RWPE2 (cell line): ENCODE measurements around the gene ZSCAN10.
"Not testable (repeated sequence)": the region's sequence is repeated elsewhere in the genome, so short reads cannot be mapped to it uniquely, and the experiment has no call there.

Experiments
- ATAC-seq: fragments of 200-7000 bp; cut with Tn5 transposase; 3 replicates; pipeline ENCODE4 v1.9.1; 2021; ENCODE audit warnings: low read depth
- DNase-seq: peaks from one replicate; pipeline ENCODE4 v3.0.0-alpha.2; 2020; ENCODE audit warnings: low spot score
- H3K27ac ChIP-seq: fragments of 450-650 bp; 2 replicates; pipeline ENCODE4 v1.5.1; 2017; ENCODE audit warnings: mild to moderate bottlenecking; ENCODE audit not compliant: poor library complexity, severe bottlenecking
- H3K27me3 ChIP-seq: fragments of 250-450 bp; sonication (Bioruptor Pico); 2 replicates; pipeline ENCODE4 v1.5.1; 2021; ENCODE audit warnings: mild to moderate bottlenecking, moderate library complexity; ENCODE audit not compliant: insufficient read depth, poor library complexity, severe bottlenecking
- H3K36me3 ChIP-seq: fragments of 250-450 bp; sonication (Bioruptor Pico); 2 replicates; pipeline ENCODE4 v1.5.1; 2020; ENCODE audit warnings: low read depth, mild to moderate bottlenecking, moderate library complexity
- H3K4me1 ChIP-seq: fragments of 250-450 bp; sonication (Bioruptor Pico); 2 replicates; pipeline ENCODE4 v1.5.1; 2021; ENCODE audit warnings: mild to moderate bottlenecking, moderate library complexity; ENCODE audit not compliant: insufficient read depth, poor library complexity, severe bottlenecking
- H3K4me3 ChIP-seq: fragments of 250-450 bp; sonication (Bioruptor Pico); 2 replicates; pipeline ENCODE4 v1.5.1; 2021; ENCODE audit warnings: mild to moderate bottlenecking, moderate library complexity; ENCODE audit not compliant: severe bottlenecking
- H3K9me3 ChIP-seq: fragments of 250-450 bp; sonication (Bioruptor Pico); 2 replicates; pipeline ENCODE4 v1.5.1; 2021; ENCODE audit warnings: mild to moderate bottlenecking, moderate library complexity; ENCODE audit not compliant: severe bottlenecking
- CTCF ChIP-seq: fragments of 450-650 bp; IDR thresholded peaks from one replicate; pipeline ENCODE4 v1.5.1; 2017; ENCODE audit warnings: mild to moderate bottlenecking, moderate library complexity; ENCODE audit not compliant: poor library complexity, severe bottlenecking

The ZSCAN10 gene

GRCh38 chr16:3071655-3072054 is 27.4 kb downstream of the ZSCAN10 start:
- no peak overlapping the region for H3K27ac ChIP-seq
- no peaks in the 10 kb centered on the region for H3K9me3 ChIP-seq
- ATAC-seq (no peak), DNase-seq (no peak)
- no peaks in the 10 kb centered on the region for H3K36me3 ChIP-seq
- H3K4me1 ChIP-seq = no peaks in the 10 kb centered on the region
- H3K4me3 ChIP-seq = no peak overlapping the region
- peaks cover 3% of the 10 kb centered on the region for H3K27me3 ChIP-seq
- no peak for TF ChIP-seq CTCF

- no peak for TF ChIP-seq CTCF
- Histone ChIP-seq H3K27ac (no peak overlapping the region), H3K36me3 (no peaks in the 10 kb centered on the region), H3K9me3 (no peaks in the 10 kb centered on the region), H3K27me3 (no peaks in the 10 kb centered on the region), H3K4me3 (no peak overlapping the region), H3K4me1 (no peaks in the 10 kb centered on the region)
- DNase-seq (no peak), ATAC-seq (no peak)
Observed at GRCh38 chr16:3070608-3071111, 28.4 kb downstream of the ZSCAN10 start.

GRCh38 chr16:3069146-3069545 is 29.9 kb downstream of the ZSCAN10 start:
- H3K4me3 ChIP-seq, DNase-seq, H3K4me1 ChIP-seq, H3K9me3 ChIP-seq, H3K27me3 ChIP-seq, H3K36me3 ChIP-seq, ATAC-seq, H3K27ac ChIP-seq: not testable (repeated sequence)

- TF ChIP-seq CTCF = no peak
- Histone ChIP-seq H3K27ac (no peak overlapping the region), H3K4me1 (peaks cover 8% of the 10 kb centered on the region), H3K27me3 (no peaks in the 10 kb centered on the region), H3K4me3 (no peak overlapping the region), H3K36me3 (no peaks in the 10 kb centered on the region), H3K9me3 (no peaks in the 10 kb centered on the region)
- no peak for DNase-seq
- ATAC-seq = no peak
Observed at GRCh38 chr16:3068487-3068886, 30.6 kb downstream of the ZSCAN10 start.

GRCh38 chr16:3066440-3066748 is 32.7 kb downstream of the ZSCAN10 start:
- Histone ChIP-seq H3K9me3 (no peaks in the 10 kb centered on the region), H3K27ac (no peak overlapping the region), H3K4me3 (no peak overlapping the region), H3K27me3 (no peaks in the 10 kb centered on the region), H3K36me3 (no peaks in the 10 kb centered on the region), H3K4me1 (peaks cover 8% of the 10 kb centered on the region)
- no peak for TF ChIP-seq CTCF
- ATAC-seq (no peak), DNase-seq (no peak)
